ENCODE measurements around the gene TMEM185B.

DNA sequence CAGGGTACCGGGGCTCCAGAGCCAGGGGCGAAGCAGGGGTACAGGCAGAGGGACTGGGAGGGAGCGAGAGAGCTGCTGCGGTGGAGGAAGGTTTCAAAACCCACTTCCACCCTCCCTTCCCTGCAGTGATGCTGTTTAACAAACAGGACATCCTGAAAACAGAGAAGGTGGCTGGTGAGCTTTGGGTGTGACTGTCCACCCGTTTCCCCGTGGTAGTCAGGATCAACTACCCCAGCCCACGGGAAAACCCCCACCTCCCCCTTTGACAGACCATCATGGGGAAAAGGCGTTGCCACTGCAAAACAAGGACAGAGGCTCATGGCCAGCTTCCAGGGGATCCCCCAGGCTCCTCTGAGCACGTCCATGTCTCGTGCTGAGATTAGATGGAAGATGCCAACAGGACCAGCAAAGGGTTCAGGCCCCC is 12.9 kb downstream of the TMEM185B start:
- TF ChIP-seq EZH2phosphoT487 (IDR thresholded peaks at IDR 0.05; ENCODE audit: insufficient read depth, low read depth), result no peak
- no peak for TF ChIP-seq EZH2 (IDR thresholded peaks at IDR 0.05; ENCODE audit: insufficient read depth, poor library complexity, severe bottlenecking)

Measured in GM23248 (cell line).